ENCODE data around the gene SPATA25. TPM values are rescaled to one million over a fixed set of nuclear protein-coding genes. Genes with fewer than 3 reads are reported as not detected.

The SPATA25 gene
- total and polyA plus RNA-seq, 4 donors, result 0.43 to 7.6 (median 1.2) TPM

DNA sequence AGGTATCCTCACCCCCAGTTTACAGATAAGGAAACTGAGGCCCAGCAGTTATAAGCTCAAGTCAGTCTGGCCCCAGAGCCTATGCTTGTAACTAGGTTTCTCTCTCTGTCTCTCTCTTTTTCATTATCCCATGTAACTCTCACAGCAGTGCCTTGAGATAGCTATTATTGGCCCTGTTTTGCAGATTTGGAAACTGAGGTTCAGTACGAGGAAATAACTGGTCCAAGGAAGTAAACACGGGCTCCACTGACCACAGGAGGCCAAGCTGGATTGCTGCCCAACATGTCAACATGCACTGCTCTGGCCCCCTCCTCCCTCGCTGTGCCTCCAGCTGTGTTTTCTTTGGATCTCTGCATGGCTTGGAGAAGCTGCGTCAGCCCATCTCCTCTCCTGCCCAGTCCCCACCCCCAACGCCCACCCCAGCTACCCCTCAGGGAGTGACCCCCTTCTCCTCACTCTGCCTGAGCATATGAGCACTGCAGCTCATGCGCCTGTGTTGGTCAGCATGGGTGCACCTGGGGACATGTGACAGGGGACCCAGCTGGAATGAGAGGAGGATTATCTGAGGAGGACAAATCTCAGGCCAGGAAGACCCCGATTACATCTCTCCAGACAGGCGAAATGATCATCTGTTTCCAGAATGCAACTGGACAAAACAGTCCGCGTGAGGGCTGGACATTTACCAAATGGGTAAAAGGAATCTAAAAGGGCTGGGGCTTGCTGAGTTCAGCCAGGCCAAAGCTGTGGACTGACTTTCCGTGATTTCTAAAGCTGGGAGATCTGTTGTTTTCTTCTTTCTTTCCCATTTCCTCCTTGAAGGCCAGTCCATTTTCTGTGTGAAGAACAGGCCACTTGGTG, 32.3 kb upstream of the SPATA25 start:
- WGBS, result 33% methylated on average over 11 of the region's 11 CpGs
- Histone ChIP-seq H3K36me3 (ENCODE audit: control insufficient read depth in 4 of 4, insufficient read depth in 3 of 4, low read depth in 1 of 4, low read length in 3 of 4) (no peaks in the 10 kb centered on the region), H3K4me3 (ENCODE audit: low read depth in 1 of 3, low read length in 3 of 3) (no peak overlapping the region), H3K9me3 (ENCODE audit: control insufficient read depth in 4 of 4, low read length in 3 of 4) (no peaks in the 10 kb centered on the region), H3K9ac (ENCODE audit: low read depth in 1 of 2, low read length in 2 of 2) (peak overlapping the region in 1 of 2 donors; percentile 44), H3K4me1 (ENCODE audit: control insufficient read depth in 4 of 4, insufficient read depth in 4 of 4, low read length in 3 of 4) (peaks cover under 1 to 23% (median 7%) of the 10 kb centered on the region in 4 donors), H3K27ac (ENCODE audit: low read depth in 1 of 2, low read length in 2 of 2) (peak overlapping the region; percentile 47 to 58), H3K27me3 (ENCODE audit: control insufficient read depth in 4 of 4, insufficient read depth in 4 of 4, low read length in 3 of 4) (no peaks in the 10 kb centered on the region)
- TF ChIP-seq TAF1 (conservative IDR thresholded peaks at IDR 0.05) (no peak), EGR1 (IDR thresholded peaks at IDR 0.05; ENCODE audit: low read depth in 2 of 2) (no peak), HNF4G (IDR thresholded peaks at IDR 0.05) (no peak), RAD21 (IDR thresholded peaks at IDR 0.05) (no peak), NR2F2 (IDR thresholded peaks at IDR 0.05) (no peak), REST (IDR thresholded peaks at IDR 0.05) (no peak), GABPA (IDR thresholded peaks at IDR 0.05 in 1 of 2, conservative IDR thresholded peaks at IDR 0.05 in 1 of 2) (no peak), MAX (IDR thresholded peaks at IDR 0.05) (no peak), SP1 (IDR thresholded peaks at IDR 0.05) (no peak), JUND (IDR thresholded peaks at IDR 0.05) (no peak), RXRA (IDR thresholded peaks at IDR 0.05) (no peak), ATF3 (IDR thresholded peaks at IDR 0.05) (no peak)
- TF ChIP-seq, protein P1, sequence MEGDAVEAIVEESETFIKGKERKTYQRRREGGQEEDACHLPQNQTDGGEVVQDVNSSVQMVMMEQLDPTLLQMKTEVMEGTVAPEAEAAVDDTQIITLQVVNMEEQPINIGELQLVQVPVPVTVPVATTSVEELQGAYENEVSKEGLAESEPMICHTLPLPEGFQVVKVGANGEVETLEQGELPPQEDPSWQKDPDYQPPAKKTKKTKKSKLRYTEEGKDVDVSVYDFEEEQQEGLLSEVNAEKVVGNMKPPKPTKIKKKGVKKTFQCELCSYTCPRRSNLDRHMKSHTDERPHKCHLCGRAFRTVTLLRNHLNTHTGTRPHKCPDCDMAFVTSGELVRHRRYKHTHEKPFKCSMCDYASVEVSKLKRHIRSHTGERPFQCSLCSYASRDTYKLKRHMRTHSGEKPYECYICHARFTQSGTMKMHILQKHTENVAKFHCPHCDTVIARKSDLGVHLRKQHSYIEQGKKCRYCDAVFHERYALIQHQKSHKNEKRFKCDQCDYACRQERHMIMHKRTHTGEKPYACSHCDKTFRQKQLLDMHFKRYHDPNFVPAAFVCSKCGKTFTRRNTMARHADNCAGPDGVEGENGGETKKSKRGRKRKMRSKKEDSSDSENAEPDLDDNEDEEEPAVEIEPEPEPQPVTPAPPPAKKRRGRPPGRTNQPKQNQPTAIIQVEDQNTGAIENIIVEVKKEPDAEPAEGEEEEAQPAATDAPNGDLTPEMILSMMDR (IDR thresholded peaks at IDR 0.05; ENCODE audit: low read depth, low read length, missing input control), result no peak
- TF ChIP-seq, protein P2, sequence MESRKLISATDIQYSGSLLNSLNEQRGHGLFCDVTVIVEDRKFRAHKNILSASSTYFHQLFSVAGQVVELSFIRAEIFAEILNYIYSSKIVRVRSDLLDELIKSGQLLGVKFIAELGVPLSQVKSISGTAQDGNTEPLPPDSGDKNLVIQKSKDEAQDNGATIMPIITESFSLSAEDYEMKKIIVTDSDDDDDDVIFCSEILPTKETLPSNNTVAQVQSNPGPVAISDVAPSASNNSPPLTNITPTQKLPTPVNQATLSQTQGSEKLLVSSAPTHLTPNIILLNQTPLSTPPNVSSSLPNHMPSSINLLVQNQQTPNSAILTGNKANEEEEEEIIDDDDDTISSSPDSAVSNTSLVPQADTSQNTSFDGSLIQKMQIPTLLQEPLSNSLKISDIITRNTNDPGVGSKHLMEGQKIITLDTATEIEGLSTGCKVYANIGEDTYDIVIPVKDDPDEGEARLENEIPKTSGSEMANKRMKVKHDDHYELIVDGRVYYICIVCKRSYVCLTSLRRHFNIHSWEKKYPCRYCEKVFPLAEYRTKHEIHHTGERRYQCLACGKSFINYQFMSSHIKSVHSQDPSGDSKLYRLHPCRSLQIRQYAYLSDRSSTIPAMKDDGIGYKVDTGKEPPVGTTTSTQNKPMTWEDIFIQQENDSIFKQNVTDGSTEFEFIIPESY (IDR thresholded peaks at IDR 0.05), result no peak
- DNase-seq (ENCODE audit: low spot score), result peak; percentile 53

Data from liver (tissue), 9 donors.